HTERT RPE-1 (cell line): ENCODE results near the gene TMEM254.
"Not testable (repeated sequence)": the region's sequence is repeated elsewhere in the genome, so short reads cannot be mapped to it uniquely, and the experiment has no call there.

Source experiments
- in situ Hi-C: fragments of 300-500 bp; cut with MboI; formaldehyde crosslinking; loops from 4 replicates; pipeline ENCODE4 v1.14.3; 2020; ENCODE audit warnings: low sequenced_read_pairs

TMEM254 gene, protein sequence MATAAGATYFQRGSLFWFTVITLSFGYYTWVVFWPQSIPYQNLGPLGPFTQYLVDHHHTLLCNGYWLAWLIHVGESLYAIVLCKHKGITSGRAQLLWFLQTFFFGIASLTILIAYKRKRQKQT

GRCh38 chr10:80078448-80079311 lies at the start of gene TMEM254:
TSS of gene TMEM254 (plus strand) at chr10:80078665. CDS start at chr10:80078700, 35 bp downstream.
- in situ Hi-C loops, result no loop called here

- in situ Hi-C loops, result not testable (repeated sequence)
Measured at GRCh38 chr10:80029205-80029604, 49.3 kb upstream of the TMEM254 start.

- in situ Hi-C loops, result not testable (repeated sequence)
Measured at GRCh38 chr10:80029865-80030264, 48.6 kb upstream of the TMEM254 start.

DNA sequence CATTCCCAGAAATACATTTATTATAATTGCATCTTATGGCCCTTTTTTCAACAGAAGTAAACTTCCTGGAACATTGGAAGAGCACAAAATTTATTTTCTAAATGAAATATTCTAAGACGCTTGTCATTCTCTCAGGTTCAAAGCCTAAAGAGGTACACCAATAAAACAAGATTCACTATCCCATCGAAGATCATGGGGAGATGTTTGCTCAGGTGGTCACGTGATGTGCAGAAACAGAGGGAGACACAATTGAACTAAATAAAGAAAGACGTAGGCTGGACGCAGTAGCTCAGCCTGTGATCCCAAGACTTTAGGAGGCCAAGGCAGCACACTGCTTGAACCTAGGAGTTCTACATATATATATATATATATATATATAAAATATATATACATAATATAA lies 46.0 kb upstream of the TMEM254 start:
- in situ Hi-C loops, result no loop called here

GRCh38 chr10:80034766-80035165 lies 43.7 kb upstream of the TMEM254 start:
- in situ Hi-C loops, result not testable (repeated sequence)

GRCh38 chr10:80035430-80035829 lies 43.0 kb upstream of the TMEM254 start:
- in situ Hi-C loops, result not testable (repeated sequence)

DNA sequence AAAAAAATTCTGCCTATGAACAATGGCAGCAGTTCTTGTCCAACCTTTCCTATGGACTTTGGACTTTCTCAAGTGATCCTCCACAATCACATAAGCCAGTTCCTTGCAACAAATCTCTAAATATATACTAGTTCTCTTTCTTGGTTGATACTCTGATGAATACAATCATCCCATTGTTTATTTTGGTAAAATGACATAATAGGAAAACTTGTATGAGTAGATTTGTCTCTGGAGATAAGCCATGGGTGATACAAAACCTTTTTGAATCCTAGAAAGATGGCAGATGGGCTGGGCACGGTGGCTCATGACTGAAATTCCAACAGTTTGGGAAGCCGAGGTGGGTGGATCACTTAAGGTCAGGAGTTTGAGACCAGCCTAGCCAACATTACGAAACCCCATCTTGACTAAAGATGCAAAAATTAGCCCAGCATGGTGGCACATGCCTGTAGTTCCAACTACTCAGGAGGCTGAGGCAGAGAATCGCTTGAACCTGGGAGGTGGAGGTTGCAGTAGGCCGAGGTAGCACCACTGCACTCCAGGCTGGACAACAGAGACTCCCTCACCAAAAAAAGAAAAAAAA lies 41.5 kb upstream of the TMEM254 start:
- in situ Hi-C loops, result not testable (repeated sequence)

- in situ Hi-C loops, result not testable (repeated sequence)
Measured at GRCh38 chr10:80038226-80038625, 40.2 kb upstream of the TMEM254 start.

GRCh38 chr10:80041162-80041561 lies 37.3 kb upstream of the TMEM254 start:
- in situ Hi-C loops, result no loop called here

DNA sequence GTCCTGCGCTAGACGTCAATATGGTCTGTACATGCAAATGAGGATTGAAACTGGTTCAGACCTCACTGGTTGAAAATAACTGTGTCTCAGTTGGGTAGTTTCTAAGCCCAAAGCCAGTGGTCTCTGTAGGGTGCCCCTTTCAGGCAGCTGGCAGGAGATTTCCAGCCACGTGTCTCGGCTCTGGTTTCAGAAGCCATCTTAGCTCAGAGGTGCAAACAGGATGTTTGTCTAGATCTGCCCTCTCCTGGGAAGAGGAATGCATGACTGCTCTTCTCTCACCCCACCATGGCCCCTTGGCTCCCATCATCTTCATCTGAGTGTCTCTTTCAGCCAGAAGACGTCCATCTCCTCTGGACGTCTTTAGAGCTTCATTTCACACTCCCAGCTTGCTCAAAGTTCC lies 33.5 kb upstream of the TMEM254 start:
- in situ Hi-C loops, result not testable (repeated sequence)

- in situ Hi-C loops, result no loop called here
Measured at GRCh38 chr10:80046629-80047441, 31.6 kb upstream of the TMEM254 start.

DNA sequence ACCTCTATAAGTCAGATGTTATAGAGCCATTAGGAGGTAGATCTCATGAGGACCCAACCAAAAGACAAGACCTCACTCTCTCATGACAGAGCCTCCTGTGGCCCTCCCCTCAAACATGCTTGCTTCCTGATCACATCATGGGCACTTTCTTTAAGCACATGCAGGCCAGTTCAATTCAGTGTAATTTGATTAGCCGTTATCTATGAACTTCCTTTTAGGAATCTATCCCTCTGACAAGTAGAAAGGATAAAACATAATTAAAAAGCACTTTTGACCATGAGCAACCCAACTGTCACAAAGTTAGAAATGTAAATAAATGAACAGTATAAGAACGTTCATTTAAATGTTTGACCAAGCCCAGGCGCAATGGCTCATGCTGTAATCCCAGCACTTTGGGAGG lies 27.7 kb upstream of the TMEM254 start:
- in situ Hi-C loops, result no loop called here

DNA sequence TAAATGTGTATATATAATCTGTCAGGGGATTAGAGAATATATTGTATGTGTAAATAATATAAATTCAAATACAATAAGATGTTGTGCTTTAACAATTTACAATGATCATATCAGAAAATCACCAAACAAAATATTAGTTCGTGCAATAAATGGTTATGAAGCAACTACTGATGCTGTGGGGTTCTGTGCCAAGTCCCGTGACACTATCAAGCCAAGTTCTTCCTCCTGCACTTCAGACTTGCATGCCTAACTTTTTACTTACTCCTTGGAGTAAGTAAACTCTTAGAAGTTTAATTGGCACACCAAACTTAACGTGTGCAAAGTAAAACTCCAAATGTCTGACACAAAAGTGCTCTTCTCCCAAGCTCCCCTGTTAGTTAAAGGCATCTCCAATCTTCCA lies 26.5 kb upstream of the TMEM254 start:
- in situ Hi-C loops, result no loop called here

- in situ Hi-C loops, result no loop called here
Measured at GRCh38 chr10:80055760-80056159, 22.7 kb upstream of the TMEM254 start.

DNA sequence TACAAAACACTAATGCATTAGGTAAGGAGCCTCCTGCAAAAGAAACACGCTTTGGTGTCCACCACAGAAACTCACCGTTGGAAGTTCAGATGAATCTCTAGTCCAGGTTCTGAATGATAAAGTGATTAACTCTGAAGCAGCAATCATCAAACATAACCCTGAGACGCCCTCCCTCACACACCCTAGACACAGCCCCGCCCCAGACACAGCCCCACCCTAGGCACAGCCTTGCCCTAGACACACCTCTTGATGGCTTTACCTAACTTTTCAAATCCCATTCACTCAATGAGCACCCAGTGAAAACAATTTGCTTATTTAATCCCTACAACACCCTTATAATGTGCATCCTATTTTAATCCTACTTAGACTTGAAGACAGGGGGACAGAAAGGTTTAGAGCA lies 21.3 kb upstream of the TMEM254 start:
- in situ Hi-C loops, result no loop called here

DNA sequence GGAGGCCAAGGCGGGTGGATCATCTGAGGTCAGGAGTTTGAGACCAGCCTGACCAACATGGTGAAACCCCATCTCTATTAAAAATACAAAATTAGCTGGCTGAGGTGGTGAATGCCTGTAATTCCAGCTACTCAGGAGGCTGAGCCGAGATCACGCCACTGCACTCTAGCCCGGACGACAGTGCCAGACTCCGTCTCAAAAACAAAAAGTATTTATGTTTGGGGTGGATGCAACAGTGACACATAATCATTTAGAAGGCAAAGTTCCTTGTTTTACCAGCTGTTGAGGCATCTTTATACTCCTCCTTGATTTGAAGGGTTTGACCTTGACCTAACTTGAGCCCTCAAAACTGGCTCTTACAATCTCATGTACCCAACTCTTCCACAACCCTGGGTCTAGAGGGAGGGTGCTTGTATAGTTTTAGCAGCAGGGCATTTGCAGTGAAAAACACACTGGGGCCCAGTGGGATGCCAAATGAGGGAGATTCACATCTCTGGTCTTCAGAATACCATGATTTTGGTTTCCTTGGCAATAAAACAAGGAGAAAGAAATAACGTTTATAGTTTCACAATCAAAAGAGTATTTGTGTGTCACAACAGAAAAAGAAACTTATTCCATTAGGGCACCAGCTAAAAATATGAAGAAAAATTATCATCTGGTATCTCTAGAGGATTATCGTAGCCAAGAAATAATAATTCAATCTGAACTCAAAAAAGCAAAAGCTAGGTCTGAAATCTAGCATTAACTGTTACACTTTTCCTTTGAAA lies 14.2 kb upstream of the TMEM254 start:
- in situ Hi-C loops, result no loop called here

DNA sequence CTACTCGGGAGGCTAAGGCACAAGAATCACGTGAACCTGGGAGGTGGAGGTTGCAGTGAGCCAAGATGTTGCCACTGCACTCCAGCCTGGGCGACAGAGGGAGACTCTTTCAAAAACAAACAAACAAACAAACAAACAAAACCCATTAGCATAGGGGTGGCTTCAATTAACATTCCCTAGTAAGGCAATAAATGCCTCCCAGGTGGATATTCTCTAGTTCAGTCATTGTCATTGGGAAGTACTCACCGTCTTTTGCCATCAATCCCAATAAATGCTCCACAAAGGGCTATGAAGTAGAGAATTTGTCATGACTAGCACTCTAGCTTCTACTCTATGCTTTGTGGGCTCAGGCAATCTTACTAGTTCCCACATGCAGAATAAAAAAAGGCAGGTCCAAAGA lies 11.7 kb upstream of the TMEM254 start:
- in situ Hi-C loops, result no loop called here

DNA sequence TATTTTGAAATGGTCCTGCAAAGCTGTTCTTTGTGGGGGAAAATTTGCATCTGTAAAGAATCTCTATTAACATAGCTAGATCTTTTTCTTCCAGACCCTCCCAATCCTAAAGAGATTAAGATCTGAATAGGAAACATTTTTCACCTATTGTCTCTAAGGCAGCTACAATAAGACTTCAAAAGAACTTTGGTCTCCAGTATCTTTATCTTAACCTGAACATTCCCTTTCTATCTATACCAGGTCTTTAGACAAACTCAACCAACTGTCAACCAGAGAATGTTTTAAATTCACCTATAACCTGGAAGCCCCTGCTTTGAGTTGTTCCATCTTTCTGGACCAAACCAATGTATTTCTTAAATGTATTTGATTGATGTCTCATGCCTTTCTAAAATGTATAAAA lies 10.6 kb upstream of the TMEM254 start:
- in situ Hi-C loops, result not testable (repeated sequence)

GRCh38 chr10:80068270-80068669 lies 10.2 kb upstream of the TMEM254 start:
- in situ Hi-C loops, result no loop called here

- in situ Hi-C loops, result no loop called here
Measured at GRCh38 chr10:80070057-80070456, 8.4 kb upstream of the TMEM254 start.

DNA sequence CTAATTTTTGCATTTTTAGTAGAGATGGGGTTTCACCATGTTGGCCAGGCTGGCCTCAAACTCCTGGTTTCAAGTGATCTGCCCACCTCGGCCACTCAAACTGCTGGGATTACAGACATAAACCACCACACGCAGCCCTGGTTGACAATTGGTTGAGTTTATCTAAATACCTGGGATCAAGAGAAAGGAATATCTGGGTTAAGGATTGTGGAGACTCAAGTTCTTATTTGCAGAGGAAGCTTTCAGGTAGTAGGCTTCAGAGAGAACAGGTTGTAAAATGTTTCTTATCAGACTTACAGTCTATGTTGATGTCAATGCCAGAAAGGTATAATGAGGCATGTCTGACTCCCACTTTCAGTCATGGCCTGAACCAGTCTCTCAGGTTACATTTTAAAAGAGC lies 5.9 kb upstream of the TMEM254 start:
- in situ Hi-C loops, result no loop called here
